Renal pelvis (tissue), 4 donors: ENCODE measurements around the gene GCSH. TPM values are rescaled to one million over a fixed set of nuclear protein-coding genes. Genes with fewer than 3 reads are reported as not detected.
A peak's percentile ranks its signal among the peaks of the same experiment; 100 is the strongest.

Experiments used
- DNase-seq: peaks from one replicate; pipeline ENCODE4 v3.0.0-alpha.2; 2013
- polyA plus RNA-seq, 3 donors: library from polyadenylated mRNA; unstranded; fragments of 120-200 nt; gene quantifications; one replicate each; pipeline ENCODE4 v1.2.1, GENCODE V29; 2013; ENCODE audit not compliant: insufficient read length in 3 of 3

Gene GCSH
- polyA plus RNA-seq, 3 donors: 74.0 to 83.7 (median 78.5) TPM

DNA sequence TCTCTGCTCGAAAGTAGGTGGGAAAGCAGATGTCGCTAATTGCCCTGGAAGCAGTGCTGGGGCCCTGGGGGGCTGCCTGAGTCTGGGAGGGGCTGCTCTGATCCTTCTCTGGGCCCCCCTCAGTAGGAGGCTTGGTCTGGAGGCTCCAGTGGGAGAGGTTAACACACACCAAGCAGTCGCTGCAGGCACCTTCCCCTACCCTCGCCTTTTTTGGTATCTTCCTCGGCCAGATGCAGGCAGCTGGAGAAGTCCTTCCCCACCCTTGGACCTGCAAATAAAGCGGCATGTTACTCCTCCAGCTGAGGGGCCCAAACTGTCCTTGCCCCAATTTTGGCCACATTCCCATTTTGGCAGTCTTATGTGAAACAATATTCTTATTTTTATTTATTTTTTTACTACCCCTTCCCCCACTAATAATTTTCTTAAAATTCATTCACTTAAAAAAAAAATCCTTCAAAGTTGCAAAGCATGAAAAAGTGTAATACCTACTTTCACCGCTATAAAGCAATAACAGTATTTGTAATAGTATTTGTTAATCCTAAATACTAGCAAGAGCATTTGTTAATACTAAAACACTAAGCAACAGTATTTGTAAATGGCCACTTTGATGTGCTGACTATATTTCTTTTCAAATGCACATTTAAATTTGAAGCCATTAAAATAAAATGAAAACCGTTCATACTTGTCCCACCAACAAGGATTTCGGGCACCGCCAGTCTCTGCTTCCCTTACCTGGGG lies 34.2 kb downstream of the GCSH start:
- no peak for DNase-seq

GRCh38 chr16:81061307-81061640 lies 34.9 kb downstream of the GCSH start:
- DNase-seq: no peak

GRCh38 chr16:81060576-81061306 lies 35.5 kb downstream of the GCSH start:
- no peak for DNase-seq

DNA sequence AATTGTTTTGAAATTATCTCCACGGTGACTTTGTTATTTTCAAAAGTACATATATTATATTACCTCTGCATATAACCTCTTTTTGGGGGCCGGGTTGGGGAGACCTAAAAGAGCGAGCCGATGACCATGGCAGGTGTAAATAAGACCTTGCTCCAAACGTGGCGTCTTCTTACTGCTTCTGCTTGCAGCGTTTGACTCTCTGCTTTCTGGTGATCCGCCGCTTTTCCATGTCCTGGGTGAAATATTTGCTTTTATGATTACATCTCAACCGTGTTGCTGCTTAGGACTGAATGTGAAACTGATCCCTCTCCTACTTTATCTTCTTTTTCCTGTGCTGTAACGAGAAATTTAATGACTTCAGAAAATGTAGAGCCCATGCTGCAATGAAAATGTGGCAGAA lies 42.4 kb downstream of the GCSH start:
- DNase-seq: no peak

DNA sequence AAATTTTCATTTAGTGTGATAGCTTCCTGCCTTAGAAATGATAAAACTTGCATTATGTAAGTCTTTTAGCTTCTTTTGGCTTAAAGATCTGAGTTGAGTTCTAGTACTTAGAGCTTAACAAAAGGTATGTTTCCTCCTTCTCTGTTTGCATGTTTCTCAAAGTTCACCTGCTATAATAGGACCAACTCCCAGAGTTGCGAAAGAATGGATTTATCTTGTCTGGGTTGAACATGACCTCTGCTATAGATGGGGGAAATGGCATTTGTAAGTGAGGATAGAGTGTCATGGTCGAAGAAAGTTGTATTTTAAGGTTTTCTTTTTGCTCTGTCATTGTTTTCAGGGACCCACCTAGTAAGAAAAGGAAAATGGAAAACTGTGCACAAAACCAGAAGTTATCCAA lies 53.4 kb downstream of the GCSH start:
- no peak for DNase-seq

GRCh38 chr16:81041696-81042095 lies 54.5 kb downstream of the GCSH start:
- DNase-seq: no peak

DNA sequence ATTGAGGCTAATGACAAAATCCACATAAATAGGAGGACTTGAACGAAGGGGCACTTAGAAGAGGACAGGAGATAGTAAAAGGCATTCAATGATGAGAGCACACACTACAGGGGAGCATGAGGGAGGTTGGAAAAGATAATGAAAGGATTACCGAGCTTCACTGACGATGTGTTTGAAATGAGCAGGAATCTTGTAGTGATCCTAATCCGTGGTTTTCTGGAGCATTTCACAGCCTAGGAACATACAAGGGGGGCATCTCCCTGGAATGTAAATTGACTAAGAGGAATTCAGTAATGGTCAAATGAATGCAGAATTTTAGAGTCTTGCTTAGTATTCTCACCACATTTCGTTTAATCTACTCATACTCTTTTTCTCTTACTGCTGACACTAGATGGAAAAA lies 55.4 kb downstream of the GCSH start:
- DNase-seq: no peak

DNA sequence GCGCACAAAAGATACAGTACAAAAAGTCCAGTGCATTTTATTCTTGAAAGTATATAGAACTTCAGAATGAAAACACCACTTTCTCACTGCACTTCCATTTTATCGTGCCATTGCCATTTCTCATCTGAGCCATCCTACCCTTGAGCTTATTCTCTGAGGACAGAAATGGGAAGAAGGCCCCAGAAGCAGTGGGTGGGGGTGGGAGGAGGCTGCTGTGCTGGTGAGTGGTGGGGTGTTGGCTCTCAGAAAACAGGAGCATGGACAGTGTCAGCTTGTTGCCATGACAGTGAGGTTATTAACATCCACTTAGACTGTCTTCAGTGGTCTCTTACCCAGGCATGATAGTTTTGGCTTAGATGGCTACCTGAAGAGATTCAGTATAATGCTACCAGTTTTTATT lies 56.1 kb downstream of the GCSH start:
- DNase-seq: no peak

- no peak for DNase-seq
Observed at GRCh38 chr16:81036751-81037350, 59.3 kb downstream of the GCSH start.

DNA sequence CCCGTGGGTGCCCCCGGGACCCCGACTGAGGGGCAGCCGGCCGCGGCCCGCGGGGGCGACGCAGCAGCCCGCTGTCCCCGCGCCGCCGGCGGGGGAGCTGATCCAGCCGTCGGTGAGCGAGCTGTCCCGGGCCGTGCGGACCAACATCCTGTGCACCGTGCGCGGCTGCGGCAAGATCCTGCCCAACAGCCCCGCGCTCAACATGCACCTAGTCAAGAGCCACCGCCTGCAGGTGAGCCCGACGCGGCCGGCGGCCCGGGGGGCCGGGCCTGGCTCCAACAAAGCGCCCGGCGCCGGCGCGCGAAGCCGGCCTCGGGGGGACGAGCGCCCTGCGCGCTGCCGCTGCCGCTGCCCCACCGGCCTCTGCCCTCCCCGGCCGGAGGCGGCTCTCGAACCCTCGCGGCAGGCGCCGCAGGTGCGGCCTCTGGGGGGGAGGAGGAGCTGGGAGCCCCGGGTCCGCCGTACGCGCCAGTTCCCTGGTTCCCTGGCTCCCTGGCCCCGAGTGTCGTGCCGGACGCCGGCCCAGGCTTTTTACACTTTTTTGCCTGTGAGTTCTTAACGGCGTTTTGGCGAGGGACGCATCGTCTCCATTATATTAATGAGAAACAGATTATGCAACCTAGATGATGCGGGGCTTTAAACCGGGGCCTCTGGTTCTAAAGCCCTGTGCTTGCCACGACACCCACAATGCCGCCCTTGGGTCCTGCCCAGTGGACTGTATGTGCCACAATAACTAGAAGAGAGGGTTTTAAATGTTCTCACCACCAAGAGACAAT lies 60.0 kb downstream of the GCSH start:
- DNase-seq: peak; percentile 34

DNA sequence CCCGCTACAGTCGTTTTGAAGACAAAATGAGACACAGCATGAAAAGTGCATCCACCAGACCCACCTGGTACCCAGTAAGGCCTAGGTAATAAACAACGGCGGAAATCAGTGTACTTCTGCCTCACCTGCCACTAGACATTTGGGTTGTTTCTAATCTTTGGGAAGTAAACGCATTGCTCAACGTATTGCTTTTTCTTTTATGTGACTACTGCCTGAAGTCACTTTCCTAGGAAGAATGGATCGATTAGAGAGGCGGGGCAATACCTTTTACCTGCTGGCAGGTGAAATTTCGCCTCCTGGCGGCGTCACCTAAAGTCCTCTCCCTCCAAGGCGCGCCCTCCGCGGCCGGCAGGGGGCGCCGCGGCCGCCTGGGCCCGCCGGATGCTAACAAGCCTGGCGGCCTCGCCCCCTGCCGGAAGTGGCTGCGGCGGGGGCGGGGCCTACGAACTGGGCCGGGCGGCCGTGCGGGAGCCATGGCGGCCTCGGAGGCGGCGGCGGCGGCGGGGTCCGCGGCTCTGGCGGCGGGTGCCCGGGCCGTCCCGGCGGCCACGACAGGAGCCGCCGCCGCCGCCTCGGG lies 60.7 kb downstream of the GCSH start, which contains the start of gene ATMIN:
ATMIN (plus strand) TSS at position 445 of the 577 bp plus-strand sequence; CDS start at position 474, 29 bp downstream.
- DNase-seq: peak; percentile 89

Other genes with a start within 250 kb of the GCSH start
- gene CMC2, start 89.5 kb downstream of the GCSH start, polyA plus RNA-seq: 10 to 100 TPM; 65.0 to 70.5 (median 65.1) TPM
- 10 to 100 TPM; 23.1 to 25.8 (median 23.1) TPM for gene CENPN, start 89.2 kb downstream of the GCSH start, polyA plus RNA-seq
- gene ATMIN, start 60.6 kb downstream of the GCSH start, polyA plus RNA-seq: 10 to 100 TPM; 38.7 to 48.3 (median 44.5) TPM
- gene C16orf46, start 19.2 kb downstream of the GCSH start, polyA plus RNA-seq: 1 to 10 TPM; 1.1 to 4.1 (median 1.5) TPM
- 1 to 10 TPM; 2.0 to 2.9 (median 2.8) TPM for gene BCO1, start 142.3 kb upstream of the GCSH start, polyA plus RNA-seq
- gene GAN, start 218.6 kb upstream of the GCSH start, polyA plus RNA-seq: 1 to 10 TPM; 2.3 to 3.5 (median 3.4) TPM